Mesothelial cell of epicardium (in vitro differentiated cells): ENCODE results near the gene VPS26B. TPM values are rescaled to one million over a fixed set of nuclear protein-coding genes. Genes with fewer than 3 reads are reported as not detected.
A peak's percentile ranks its signal among the peaks of the same experiment; 100 is the strongest.

Experiments used
- DNase-seq, 2 experiments: peaks; one replicate each; pipeline ENCODE4 v3.0.0; 2021; ENCODE audit warnings: low spot score in 2 of 2; ENCODE audit not compliant: unreplicated experiment in 2 of 2
- H3K27ac Mint-ChIP-seq: 2 replicates; pipeline ENCODE4 v1.8.0; 2021; ENCODE audit warnings: mixed read lengths
- H3K27me3 Mint-ChIP-seq: 2 replicates; pipeline ENCODE4 v1.8.0; 2021; ENCODE audit warnings: low read depth, mixed read lengths
- H3K36me3 Mint-ChIP-seq: 2 replicates; pipeline ENCODE4 v1.8.0; 2021; ENCODE audit warnings: mixed read lengths
- H3K4me1 Mint-ChIP-seq: 2 replicates; pipeline ENCODE4 v1.8.0; 2021; ENCODE audit warnings: mixed read lengths
- H3K4me3 Mint-ChIP-seq: 2 replicates; pipeline ENCODE4 v1.8.0; 2021; ENCODE audit warnings: mild to moderate bottlenecking, moderate library complexity, mixed read lengths
- H3K9me3 Mint-ChIP-seq: 2 replicates; pipeline ENCODE4 v1.8.0; 2021; ENCODE audit warnings: mixed read lengths
- total RNA-seq: library from RNA; stranded (reverse); gene quantifications from 3 replicates; pipeline ENCODE4 v1.2.1, GENCODE V29; 2021
- TF ChIP-seq, protein P1 (sequence below): fragments of 200-600 bp; sonication (generic); IDR thresholded peaks from one replicate; pipeline ENCODE4 v1.5.0; 2021; ENCODE audit warnings: antibody characterized with exemption; ENCODE audit not compliant: unreplicated experiment

Gene VPS26B
- total RNA-seq, 1 donor from 2014 or later = 47.8 TPM

DNA sequence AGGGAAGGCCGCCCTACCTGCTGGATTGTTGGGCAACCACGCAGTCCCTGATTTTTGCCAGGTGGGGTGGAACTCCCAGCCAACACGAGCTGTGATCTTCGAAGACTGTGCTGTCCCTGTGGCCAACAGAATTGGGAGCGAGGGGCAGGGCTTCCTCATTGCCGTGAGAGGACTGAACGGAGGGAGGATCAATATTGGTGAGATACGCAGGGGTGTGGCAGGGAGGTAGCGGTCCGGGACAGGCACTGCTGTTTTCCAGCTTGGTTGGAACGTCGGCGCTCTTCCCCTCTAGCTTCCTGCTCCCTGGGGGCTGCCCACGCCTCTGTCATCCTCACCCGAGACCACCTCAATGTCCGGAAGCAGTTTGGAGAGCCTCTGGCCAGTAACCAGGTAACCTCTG is 36.5 kb downstream of the VPS26B start:
- peaks cover 4% of the 10 kb centered on the region for H3K36me3 Mint-ChIP-seq
- H3K27me3 Mint-ChIP-seq = no peaks in the 10 kb centered on the region
- no peaks in the 10 kb centered on the region for H3K9me3 Mint-ChIP-seq
- H3K27ac Mint-ChIP-seq = no peak overlapping the region
- TF ChIP-seq, protein P1, sequence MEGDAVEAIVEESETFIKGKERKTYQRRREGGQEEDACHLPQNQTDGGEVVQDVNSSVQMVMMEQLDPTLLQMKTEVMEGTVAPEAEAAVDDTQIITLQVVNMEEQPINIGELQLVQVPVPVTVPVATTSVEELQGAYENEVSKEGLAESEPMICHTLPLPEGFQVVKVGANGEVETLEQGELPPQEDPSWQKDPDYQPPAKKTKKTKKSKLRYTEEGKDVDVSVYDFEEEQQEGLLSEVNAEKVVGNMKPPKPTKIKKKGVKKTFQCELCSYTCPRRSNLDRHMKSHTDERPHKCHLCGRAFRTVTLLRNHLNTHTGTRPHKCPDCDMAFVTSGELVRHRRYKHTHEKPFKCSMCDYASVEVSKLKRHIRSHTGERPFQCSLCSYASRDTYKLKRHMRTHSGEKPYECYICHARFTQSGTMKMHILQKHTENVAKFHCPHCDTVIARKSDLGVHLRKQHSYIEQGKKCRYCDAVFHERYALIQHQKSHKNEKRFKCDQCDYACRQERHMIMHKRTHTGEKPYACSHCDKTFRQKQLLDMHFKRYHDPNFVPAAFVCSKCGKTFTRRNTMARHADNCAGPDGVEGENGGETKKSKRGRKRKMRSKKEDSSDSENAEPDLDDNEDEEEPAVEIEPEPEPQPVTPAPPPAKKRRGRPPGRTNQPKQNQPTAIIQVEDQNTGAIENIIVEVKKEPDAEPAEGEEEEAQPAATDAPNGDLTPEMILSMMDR = no peak
- H3K4me1 Mint-ChIP-seq = no peaks in the 10 kb centered on the region
- no peak overlapping the region for H3K4me3 Mint-ChIP-seq
- no peak for DNase-seq

DNA sequence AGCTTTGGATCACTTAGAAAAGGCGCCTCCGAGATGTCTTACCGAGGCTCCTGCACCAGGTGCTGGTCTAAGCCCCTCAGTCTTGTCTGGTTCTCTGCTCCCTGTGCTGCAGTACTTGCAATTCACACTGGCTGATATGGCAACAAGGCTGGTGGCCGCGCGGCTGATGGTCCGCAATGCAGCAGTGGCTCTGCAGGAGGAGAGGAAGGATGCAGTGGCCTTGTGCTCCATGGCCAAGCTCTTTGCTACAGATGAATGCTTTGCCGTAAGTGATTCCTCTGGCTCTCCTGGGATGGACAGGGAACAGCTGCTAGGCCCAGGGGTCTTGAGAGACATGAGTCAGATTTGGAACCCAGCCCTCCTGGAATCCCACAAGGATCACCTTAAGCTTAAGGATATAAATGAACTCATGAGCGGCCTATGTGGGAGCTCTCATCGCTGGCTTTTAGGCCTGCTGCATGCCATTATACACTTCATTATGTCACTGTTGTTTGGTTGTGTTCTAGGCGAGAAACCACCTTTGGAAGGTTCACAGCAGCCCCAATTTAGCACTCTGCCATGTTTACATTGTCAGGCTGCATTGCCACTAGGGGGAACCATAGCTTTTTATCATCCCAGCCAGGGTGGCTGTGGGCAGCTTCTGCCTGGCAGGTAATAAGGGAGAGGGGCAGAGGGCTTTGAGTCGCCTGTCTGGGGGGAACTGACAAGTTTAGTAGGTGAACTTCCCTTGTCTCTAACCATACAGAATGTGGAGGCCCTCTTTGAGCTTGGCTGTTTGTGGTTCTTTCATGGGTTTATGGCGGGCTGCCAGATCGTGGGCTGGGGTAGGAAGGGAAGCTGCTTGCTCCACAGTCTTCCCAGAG is 37.4 kb downstream of the VPS26B start:
- DNase-seq = no peak
- no peak overlapping the region for H3K4me3 Mint-ChIP-seq
- no peak overlapping the region for H3K27ac Mint-ChIP-seq
- TF ChIP-seq, protein P1 = peak; percentile 43
- no peaks in the 10 kb centered on the region for H3K4me1 Mint-ChIP-seq
- H3K9me3 Mint-ChIP-seq = no peaks in the 10 kb centered on the region
- peaks cover 4% of the 10 kb centered on the region for H3K36me3 Mint-ChIP-seq
- H3K27me3 Mint-ChIP-seq = no peaks in the 10 kb centered on the region

DNA sequence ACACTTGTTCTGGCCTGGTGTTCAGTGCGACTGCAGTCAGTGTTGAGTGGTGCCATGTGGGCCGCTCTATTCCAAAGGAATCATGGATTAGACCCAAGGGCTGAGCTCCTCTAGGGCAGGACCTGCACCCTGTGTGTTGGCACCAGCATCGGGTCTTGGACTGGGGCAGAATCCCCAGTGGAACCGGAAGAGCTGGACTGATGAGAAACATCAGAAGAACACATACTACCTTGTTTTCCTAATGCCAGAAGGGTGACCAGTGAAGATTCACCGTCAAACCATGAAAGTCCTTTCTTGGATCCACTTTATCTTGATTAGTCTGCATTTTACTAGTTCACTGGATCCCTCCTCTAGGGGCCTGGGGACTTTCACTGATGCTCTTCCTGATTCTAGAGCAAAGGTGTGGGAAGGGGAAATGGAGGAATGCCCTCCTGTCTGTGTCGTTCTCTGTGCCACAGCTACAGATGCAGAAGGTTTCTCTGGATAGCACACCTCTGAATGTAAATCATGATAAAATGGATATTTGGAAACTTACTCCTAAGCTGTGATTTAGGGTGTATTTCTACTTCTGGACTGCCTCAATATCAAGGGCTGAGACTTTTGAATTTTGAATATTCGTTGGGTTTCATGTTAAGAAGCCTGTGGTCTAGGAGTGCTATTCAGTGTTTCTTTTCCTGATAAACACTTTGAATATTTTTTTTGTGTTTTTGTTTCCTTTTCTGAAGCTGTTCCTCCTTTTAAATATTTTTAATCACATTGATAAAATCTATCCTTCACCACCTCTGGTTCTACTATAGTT is 40.7 kb downstream of the VPS26B start:
- Mint-ChIP-seq H3K9me3 (no peaks in the 10 kb centered on the region), H3K27ac (no peak overlapping the region), H3K36me3 (no peaks in the 10 kb centered on the region), H3K27me3 (peaks cover 6% of the 10 kb centered on the region), H3K4me3 (no peak overlapping the region), H3K4me1 (no peaks in the 10 kb centered on the region)
- TF ChIP-seq, protein P1 = no peak
- DNase-seq = no peak

DNA sequence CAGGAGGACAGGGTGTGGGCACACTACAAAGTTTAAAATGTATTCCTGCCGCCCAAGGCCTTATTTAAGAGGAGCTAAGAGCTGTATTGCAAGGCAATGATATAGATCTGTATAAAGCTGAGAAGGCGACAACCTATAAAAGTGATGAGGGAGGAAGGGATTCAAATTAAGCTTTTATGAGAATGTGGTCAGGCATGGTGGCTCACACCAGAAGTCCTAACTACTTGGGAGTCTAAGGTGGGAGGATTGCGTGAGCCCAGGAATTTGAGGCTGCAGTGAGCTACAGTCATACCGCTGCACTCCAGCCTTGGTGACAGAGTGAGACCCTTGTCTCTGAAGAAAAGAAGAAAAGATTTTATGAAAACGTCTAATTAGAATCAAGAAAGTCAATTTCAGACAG is 42.0 kb downstream of the VPS26B start:
- H3K4me1 Mint-ChIP-seq = no peaks in the 10 kb centered on the region
- H3K27ac Mint-ChIP-seq = no peak overlapping the region

DNA sequence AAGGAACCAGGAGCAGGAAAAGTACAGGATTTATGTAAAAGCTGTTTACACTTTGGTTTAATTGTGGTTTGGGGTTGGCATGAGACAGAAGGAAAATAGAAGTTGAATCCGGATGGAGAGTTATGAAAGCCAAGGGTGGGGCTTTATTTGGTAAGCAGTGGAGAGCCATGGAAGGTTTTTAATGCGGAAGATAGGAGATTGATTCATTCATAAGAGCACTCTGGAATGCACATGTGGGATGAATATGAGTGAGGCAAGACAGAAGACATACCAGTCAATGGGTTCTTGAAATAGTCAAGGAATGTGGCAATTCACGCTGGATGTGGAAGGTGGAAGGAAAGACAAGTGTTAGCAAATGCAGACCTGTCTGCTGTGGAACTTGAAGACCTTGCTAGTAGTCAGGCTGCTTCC is 42.4 kb downstream of the VPS26B start:
- no peak for DNase-seq
- TF ChIP-seq, protein P1 = no peak
- H3K4me1 Mint-ChIP-seq = no peaks in the 10 kb centered on the region
- H3K27me3 Mint-ChIP-seq = peaks cover 23% of the 10 kb centered on the region
- no peaks in the 10 kb centered on the region for H3K36me3 Mint-ChIP-seq
- H3K27ac Mint-ChIP-seq = no peak overlapping the region
- no peak overlapping the region for H3K4me3 Mint-ChIP-seq
- H3K9me3 Mint-ChIP-seq = no peaks in the 10 kb centered on the region

More for the DNA sequence above, 42.0 kb downstream of the VPS26B start:
- peaks cover 19% of the 10 kb centered on the region for H3K27me3 Mint-ChIP-seq
- TF ChIP-seq, protein P1 = no peak
- H3K4me3 Mint-ChIP-seq = no peak overlapping the region
- DNase-seq = no peak
- no peaks in the 10 kb centered on the region for H3K9me3 Mint-ChIP-seq
- no peaks in the 10 kb centered on the region for H3K36me3 Mint-ChIP-seq
